GM10847 (cell line): ENCODE results near the gene DUSP14.
A peak's percentile ranks its signal among the peaks of the same experiment; 100 is the strongest.

Source experiments
- POLR2A ChIP-seq: IDR thresholded peaks from 2 replicates; pipeline ENCODE4 v1.6.1; 2011; ENCODE audit not compliant: insufficient read length; ENCODE audit errors: extremely low read depth

The DUSP14 gene

GRCh38 chr17:37489197-37490001 is at the start of gene DUSP14:
Gene DUSP14, plus strand, starts transcription at chr17:37489891. Its CDS starts 22,382 bp downstream, at chr17:37512273.
- TF ChIP-seq POLR2A: peak; percentile 55

GRCh38 chr17:37440424-37440823 is 49.3 kb upstream of the DUSP14 start:
- no peak for TF ChIP-seq POLR2A

GRCh38 chr17:37446027-37446426 is 43.7 kb upstream of the DUSP14 start:
- no peak for TF ChIP-seq POLR2A

GRCh38 chr17:37447641-37448040 is 42.0 kb upstream of the DUSP14 start:
- TF ChIP-seq POLR2A: no peak

GRCh38 chr17:37450112-37450511 is 39.6 kb upstream of the DUSP14 start:
- no peak for TF ChIP-seq POLR2A

- TF ChIP-seq POLR2A: no peak
Measured at GRCh38 chr17:37458805-37459204, 30.9 kb upstream of the DUSP14 start.

GRCh38 chr17:37461668-37462067 is 28.0 kb upstream of the DUSP14 start:
- no peak for TF ChIP-seq POLR2A

- no peak for TF ChIP-seq POLR2A
Measured at GRCh38 chr17:37462492-37462891, 27.2 kb upstream of the DUSP14 start.

- TF ChIP-seq POLR2A: no peak
Measured at GRCh38 chr17:37463039-37463438, 26.7 kb upstream of the DUSP14 start.

GRCh38 chr17:37465069-37465616 is 24.5 kb upstream of the DUSP14 start:
- no peak for TF ChIP-seq POLR2A

- no peak for TF ChIP-seq POLR2A
Measured at GRCh38 chr17:37466471-37466870, 23.2 kb upstream of the DUSP14 start.

- no peak for TF ChIP-seq POLR2A
Measured at GRCh38 chr17:37470181-37470580, 19.5 kb upstream of the DUSP14 start.

- no peak for TF ChIP-seq POLR2A
Measured at GRCh38 chr17:37475731-37476420, 13.8 kb upstream of the DUSP14 start.

GRCh38 chr17:37476431-37477120 is 13.1 kb upstream of the DUSP14 start:
- no peak for TF ChIP-seq POLR2A

GRCh38 chr17:37478187-37478586 is 11.5 kb upstream of the DUSP14 start:
- TF ChIP-seq POLR2A: no peak

GRCh38 chr17:37479025-37479424 is 10.7 kb upstream of the DUSP14 start:
- TF ChIP-seq POLR2A: no peak

- TF ChIP-seq POLR2A: no peak
Measured at GRCh38 chr17:37480427-37480826, 9.3 kb upstream of the DUSP14 start.
